HG02840 (cell line): ENCODE measurements around the gene AMIGO3.
"Not testable (repeated sequence)": the region's sequence is repeated elsewhere in the genome, so short reads cannot be mapped to it uniquely, and the experiment has no call there.

Source experiments
- ATAC-seq: cut with Tn5 transposase; IDR thresholded peaks from one replicate; pipeline ENCODE4 v1.9.1; 2021; ENCODE audit warnings: mild to moderate bottlenecking, moderate library complexity, moderate number of reproducible peaks; ENCODE audit not compliant: unreplicated experiment, low FRiP score

AMIGO3 gene

GRCh38 chr3:49689908-49690624 is 29.4 kb downstream of the AMIGO3 start:
- ATAC-seq: not testable (repeated sequence)

- ATAC-seq: peak; percentile 77
Measured at GRCh38 chr3:49689046-49689907, 30.2 kb downstream of the AMIGO3 start, which contains the start of the genes MST1 and RNF123. TSS of gene MST1 (minus strand) at chr3:49689474. CDS start at chr3:49688691, 783 bp downstream. TSS of gene RNF123 (plus strand) at chr3:49689557. CDS start at chr3:49691166, 1,609 bp downstream.

- peak; percentile 19 for ATAC-seq
Measured at GRCh38 chr3:49688338-49689045, 31.0 kb downstream of the AMIGO3 start.

GRCh38 chr3:49687424-49687795 is 32.1 kb downstream of the AMIGO3 start:
- ATAC-seq: not testable (repeated sequence)

GRCh38 chr3:49686769-49687423 is 32.6 kb downstream of the AMIGO3 start:
- ATAC-seq: not testable (repeated sequence)

- ATAC-seq: not testable (repeated sequence)
Measured at GRCh38 chr3:49686346-49686745, 33.1 kb downstream of the AMIGO3 start.

GRCh38 chr3:49685846-49686245 is 33.6 kb downstream of the AMIGO3 start:
- ATAC-seq: not testable (repeated sequence)

GRCh38 chr3:49685103-49685502 is 34.4 kb downstream of the AMIGO3 start:
- ATAC-seq: not testable (repeated sequence)

- ATAC-seq: not testable (repeated sequence)
Measured at GRCh38 chr3:49684453-49684852, 35.0 kb downstream of the AMIGO3 start.

- no peak for ATAC-seq
Measured at GRCh38 chr3:49683162-49683561, 36.3 kb downstream of the AMIGO3 start.

GRCh38 chr3:49681543-49681942 is 37.9 kb downstream of the AMIGO3 start:
- ATAC-seq: no peak

GRCh38 chr3:49681232-49681522 is 38.3 kb downstream of the AMIGO3 start:
- ATAC-seq: no peak

- ATAC-seq: no peak
Measured at GRCh38 chr3:49680493-49681231, 38.8 kb downstream of the AMIGO3 start.

GRCh38 chr3:49675912-49676311 is 43.6 kb downstream of the AMIGO3 start:
- ATAC-seq: no peak

- ATAC-seq: peak; percentile 23
Measured at GRCh38 chr3:49674497-49674983, 44.9 kb downstream of the AMIGO3 start.

GRCh38 chr3:49673715-49674496 is 45.6 kb downstream of the AMIGO3 start, which contains the start of gene APEH:
TSS of gene APEH (plus strand) at chr3:49674351. CDS start at chr3:49674402, 51 bp downstream.
- peak; percentile 77 for ATAC-seq

GRCh38 chr3:49673121-49673714 is 46.3 kb downstream of the AMIGO3 start:
- ATAC-seq: peak; percentile 0
